Astrocyte (in vitro differentiated cells and primary cell): ENCODE data around the gene SOAT2. TPM values are rescaled to one million over a fixed set of nuclear protein-coding genes. Genes with fewer than 3 reads are reported as not detected.

Experiments used
- DNase-seq: peaks from one replicate; pipeline ENCODE4 v3.0.0-alpha.2; 2010; ENCODE audit warnings: low read depth
- FAIRE-seq: peaks from 2 replicates; lab custom pipeline; 2011; peaks lifted over from hg19 to GRCh38; lab: Jason Lieb, UNC
- H2AFZ ChIP-seq: 2 replicates; pipeline ENCODE4 v1.6.0; 2012; ENCODE audit warnings: low read depth, low read length, inconsistent platforms
- H3K27ac ChIP-seq: 2 replicates; pipeline ENCODE4 v1.5.1; 2011; ENCODE audit warnings: low read depth, low read length, inconsistent platforms
- H3K27me3 ChIP-seq: 2 replicates; pipeline ENCODE4 v1.6.0; 2011; ENCODE audit warnings: low read length, inconsistent platforms; ENCODE audit not compliant: insufficient read depth
- H3K36me3 ChIP-seq: 2 replicates; pipeline ENCODE4 v1.5.1; 2011; ENCODE audit warnings: low read length, inconsistent platforms; ENCODE audit not compliant: insufficient read depth
- H3K4me1 ChIP-seq: 2 replicates; pipeline ENCODE4 v1.5.1; 2011; ENCODE audit warnings: low read length, inconsistent platforms; ENCODE audit not compliant: insufficient read depth
- H3K4me2 ChIP-seq: 2 replicates; pipeline ENCODE4 v1.6.0; 2012; ENCODE audit warnings: low read length, inconsistent platforms
- H3K4me3 ChIP-seq: 2 replicates; pipeline ENCODE4 v1.5.1; 2011; ENCODE audit warnings: low read depth, mild to moderate bottlenecking, low read length, inconsistent platforms; ENCODE audit not compliant: insufficient read depth
- H3K79me2 ChIP-seq: 2 replicates; pipeline ENCODE4 v1.6.0; 2012; ENCODE audit warnings: mild to moderate bottlenecking, low read length, inconsistent platforms; ENCODE audit not compliant: insufficient read depth
- H3K9ac ChIP-seq: 2 replicates; pipeline ENCODE4 v1.6.0; 2012; ENCODE audit warnings: mild to moderate bottlenecking, low read length, inconsistent platforms
- H3K9me3 ChIP-seq: 2 replicates; pipeline ENCODE4 v1.5.1; 2012; ENCODE audit warnings: low read depth, mild to moderate bottlenecking, low read length, inconsistent platforms; ENCODE audit not compliant: insufficient read depth
- H4K20me1 ChIP-seq: 2 replicates; pipeline ENCODE4 v1.6.0; 2012; ENCODE audit warnings: low read length, inconsistent platforms; ENCODE audit not compliant: insufficient read depth
- H3K27ac Mint-ChIP-seq: one replicate; pipeline ENCODE4 v1.8.0; 2021; ENCODE audit warnings: mild to moderate bottlenecking, mixed read lengths; ENCODE audit not compliant: unreplicated experiment
- H3K27me3 Mint-ChIP-seq: one replicate; pipeline ENCODE4 v1.8.0; 2021; ENCODE audit warnings: low read depth, mixed read lengths; ENCODE audit not compliant: unreplicated experiment
- H3K36me3 Mint-ChIP-seq: one replicate; pipeline ENCODE4 v1.8.0; 2021; ENCODE audit warnings: low read depth, mixed read lengths; ENCODE audit not compliant: unreplicated experiment
- H3K4me1 Mint-ChIP-seq: one replicate; pipeline ENCODE4 v1.8.0; 2021; ENCODE audit warnings: low read depth, mixed read lengths; ENCODE audit not compliant: unreplicated experiment
- H3K4me3 Mint-ChIP-seq: one replicate; pipeline ENCODE4 v1.8.0; 2021; ENCODE audit warnings: mild to moderate bottlenecking, moderate library complexity, mixed read lengths; ENCODE audit not compliant: unreplicated experiment
- H3K9me3 Mint-ChIP-seq: one replicate; pipeline ENCODE4 v1.8.0; 2021; ENCODE audit warnings: mild to moderate bottlenecking, mixed read lengths; ENCODE audit not compliant: unreplicated experiment
- EZH2 ChIP-seq: IDR thresholded peaks from 2 replicates; pipeline ENCODE4 v1.6.1; 2012; ENCODE audit warnings: mild to moderate bottlenecking, low read length, inconsistent platforms; ENCODE audit not compliant: insufficient read depth
- total RNA-seq: library from RNA; stranded (reverse); gene quantifications from 2 replicates; pipeline ENCODE4 v1.2.1, GENCODE V29; 2021
- TF ChIP-seq, protein P1 (sequence below): IDR thresholded peaks from 2 replicates; pipeline ENCODE4 v1.5.1; 2011; ENCODE audit warnings: low read depth, mild to moderate bottlenecking, inconsistent platforms, low read length, moderate library complexity; ENCODE audit not compliant: insufficient read depth

SOAT2 gene
- total RNA-seq, 1 donor from 2014 or later, result not detected

DNA sequence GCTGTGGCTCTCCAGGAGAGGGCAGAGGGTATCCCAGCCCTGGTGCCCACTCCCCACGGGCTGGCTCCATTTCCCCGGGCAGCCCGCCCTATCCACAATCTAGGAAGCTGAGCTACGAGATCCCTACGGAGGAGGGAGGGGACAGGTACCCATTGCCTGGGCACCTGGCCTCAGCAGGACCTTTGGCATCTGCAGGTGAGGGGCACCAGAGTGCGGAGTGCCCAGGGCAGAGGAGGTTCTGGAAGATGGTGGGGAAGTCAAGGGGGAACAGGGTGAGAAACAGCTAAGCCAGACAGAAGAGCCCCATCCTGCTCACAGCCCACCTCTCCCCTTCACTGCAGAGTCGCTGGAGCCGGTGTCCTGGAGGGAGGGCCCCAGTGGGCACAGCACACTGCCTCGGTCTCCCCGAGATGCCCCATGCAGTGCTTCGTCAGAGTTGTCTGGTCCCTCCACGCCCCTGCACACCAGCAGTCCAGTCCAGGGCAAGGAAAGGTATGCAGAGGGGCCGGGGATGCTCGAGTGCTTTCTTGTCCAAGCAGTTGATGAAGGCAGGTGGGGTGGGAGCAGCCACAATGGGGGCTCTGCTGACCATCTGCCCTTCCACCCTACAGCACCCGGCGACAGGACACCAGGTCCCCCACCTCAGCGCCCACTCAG is 43.1 kb upstream of the SOAT2 start:
- peaks cover 12% of the 10 kb centered on the region for H3K4me1 ChIP-seq
- H3K9me3 Mint-ChIP-seq, result peaks cover 2% of the 10 kb centered on the region
- H3K4me1 Mint-ChIP-seq, result peaks cover 12% of the 10 kb centered on the region
- TF ChIP-seq, protein P1, sequence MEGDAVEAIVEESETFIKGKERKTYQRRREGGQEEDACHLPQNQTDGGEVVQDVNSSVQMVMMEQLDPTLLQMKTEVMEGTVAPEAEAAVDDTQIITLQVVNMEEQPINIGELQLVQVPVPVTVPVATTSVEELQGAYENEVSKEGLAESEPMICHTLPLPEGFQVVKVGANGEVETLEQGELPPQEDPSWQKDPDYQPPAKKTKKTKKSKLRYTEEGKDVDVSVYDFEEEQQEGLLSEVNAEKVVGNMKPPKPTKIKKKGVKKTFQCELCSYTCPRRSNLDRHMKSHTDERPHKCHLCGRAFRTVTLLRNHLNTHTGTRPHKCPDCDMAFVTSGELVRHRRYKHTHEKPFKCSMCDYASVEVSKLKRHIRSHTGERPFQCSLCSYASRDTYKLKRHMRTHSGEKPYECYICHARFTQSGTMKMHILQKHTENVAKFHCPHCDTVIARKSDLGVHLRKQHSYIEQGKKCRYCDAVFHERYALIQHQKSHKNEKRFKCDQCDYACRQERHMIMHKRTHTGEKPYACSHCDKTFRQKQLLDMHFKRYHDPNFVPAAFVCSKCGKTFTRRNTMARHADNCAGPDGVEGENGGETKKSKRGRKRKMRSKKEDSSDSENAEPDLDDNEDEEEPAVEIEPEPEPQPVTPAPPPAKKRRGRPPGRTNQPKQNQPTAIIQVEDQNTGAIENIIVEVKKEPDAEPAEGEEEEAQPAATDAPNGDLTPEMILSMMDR, result no peak
- no peak for TF ChIP-seq EZH2
- no peak overlapping the region for H3K4me2 ChIP-seq
- H2AFZ ChIP-seq, result no peak overlapping the region
- peaks cover 1% of the 10 kb centered on the region for H3K27me3 Mint-ChIP-seq
- H3K27ac ChIP-seq, result no peak overlapping the region
- peaks cover 14% of the 10 kb centered on the region for H4K20me1 ChIP-seq
- H3K4me3 ChIP-seq, result no peak overlapping the region
- FAIRE-seq (no peak), DNase-seq (no peak)
- H3K9me3 ChIP-seq, result no peaks in the 10 kb centered on the region
- H3K27me3 ChIP-seq, result no peaks in the 10 kb centered on the region
- no peaks in the 10 kb centered on the region for H3K79me2 ChIP-seq
- no peak overlapping the region for H3K27ac Mint-ChIP-seq
- H3K36me3 Mint-ChIP-seq, result peaks cover 28% of the 10 kb centered on the region
- no peak overlapping the region for H3K4me3 Mint-ChIP-seq
- H3K36me3 ChIP-seq, result peaks cover 4% of the 10 kb centered on the region
- H3K9ac ChIP-seq, result no peak overlapping the region

DNA sequence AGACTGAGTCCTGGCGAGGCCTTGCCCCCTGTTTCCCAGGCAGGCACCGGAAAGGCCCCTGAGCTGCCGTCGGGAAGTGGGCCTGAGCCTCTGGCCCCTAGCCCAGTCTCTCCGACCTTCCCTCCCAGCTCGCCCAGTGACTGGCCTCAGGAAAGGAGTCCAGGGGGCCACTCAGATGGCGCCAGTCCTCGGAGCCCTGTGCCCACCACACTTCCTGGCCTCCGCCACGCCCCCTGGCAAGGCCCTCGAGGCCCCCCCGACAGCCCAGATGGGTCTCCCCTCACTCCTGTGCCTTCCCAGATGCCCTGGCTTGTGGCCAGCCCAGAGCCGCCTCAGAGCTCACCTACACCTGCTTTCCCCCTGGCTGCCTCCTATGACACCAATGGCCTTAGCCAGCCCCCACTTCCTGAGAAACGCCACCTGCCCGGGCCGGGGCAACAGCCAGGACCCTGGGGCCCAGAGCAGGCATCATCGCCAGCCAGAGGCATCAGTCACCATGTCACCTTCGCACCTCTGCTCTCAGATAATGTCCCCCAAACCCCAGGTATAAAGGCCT is 42.5 kb upstream of the SOAT2 start:
- Histone ChIP-seq H2AFZ (no peak overlapping the region), H3K4me3 (no peak overlapping the region), H3K36me3 (peaks cover 4% of the 10 kb centered on the region), H4K20me1 (peaks cover 17% of the 10 kb centered on the region), H3K27me3 (no peaks in the 10 kb centered on the region), H3K79me2 (no peaks in the 10 kb centered on the region), H3K4me2 (no peak overlapping the region), H3K27ac (no peak overlapping the region), H3K9ac (no peak overlapping the region), H3K9me3 (no peaks in the 10 kb centered on the region), H3K4me1 (peaks cover 12% of the 10 kb centered on the region)
- DNase-seq (no peak), FAIRE-seq (no peak)
- H3K36me3 Mint-ChIP-seq, result peaks cover 26% of the 10 kb centered on the region
- no peak for TF ChIP-seq EZH2
- TF ChIP-seq, protein P1, result no peak
- peaks cover 2% of the 10 kb centered on the region for H3K9me3 Mint-ChIP-seq
- H3K27me3 Mint-ChIP-seq, result peaks cover 1% of the 10 kb centered on the region
- H3K4me1 Mint-ChIP-seq, result peaks cover 11% of the 10 kb centered on the region
- no peak overlapping the region for H3K4me3 Mint-ChIP-seq
- H3K27ac Mint-ChIP-seq, result no peak overlapping the region

DNA sequence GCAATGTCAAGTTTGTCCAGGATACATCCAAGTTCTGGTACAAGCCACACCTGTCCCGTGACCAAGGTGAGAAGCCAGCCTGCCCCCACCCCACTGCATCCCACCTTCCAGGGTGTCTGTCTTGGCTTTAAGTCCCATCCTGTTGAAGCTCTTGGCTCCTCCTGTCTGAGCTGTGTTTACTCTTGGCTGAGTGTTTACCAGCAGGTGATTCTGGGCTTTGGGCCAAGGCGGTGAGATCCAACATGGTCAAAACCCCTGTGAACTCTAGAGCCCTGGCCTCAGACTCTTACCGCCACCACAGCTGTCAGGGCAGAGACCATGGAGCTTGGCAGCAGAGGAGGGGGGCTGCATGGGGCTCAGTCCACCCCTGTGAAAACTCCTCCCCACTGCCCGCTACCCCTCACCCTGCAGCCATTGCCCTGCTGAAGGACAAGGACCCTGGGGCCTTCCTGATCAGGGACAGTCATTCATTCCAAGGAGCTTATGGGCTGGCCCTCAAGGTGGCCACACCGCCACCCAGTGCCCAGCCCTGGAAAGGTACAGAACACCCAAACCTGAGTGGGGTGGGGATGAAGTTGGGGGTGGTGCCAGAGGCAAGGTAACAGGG is 41.8 kb upstream of the SOAT2 start:
- Histone ChIP-seq H3K27me3 (no peaks in the 10 kb centered on the region), H3K4me1 (peaks cover 17% of the 10 kb centered on the region), H3K36me3 (peaks cover 2% of the 10 kb centered on the region), H3K79me2 (no peaks in the 10 kb centered on the region), H3K9me3 (no peaks in the 10 kb centered on the region), H3K27ac (no peak overlapping the region), H2AFZ (no peak overlapping the region), H3K4me2 (no peak overlapping the region), H3K4me3 (no peak overlapping the region), H4K20me1 (peaks cover 17% of the 10 kb centered on the region), H3K9ac (no peak overlapping the region)
- Mint-ChIP-seq H3K9me3 (peaks cover under 1% of the 10 kb centered on the region), H3K27me3 (peaks cover 1% of the 10 kb centered on the region), H3K4me3 (no peak overlapping the region), H3K4me1 (peaks cover 10% of the 10 kb centered on the region), H3K36me3 (peaks cover 26% of the 10 kb centered on the region), H3K27ac (peak overlapping the region; percentile 53)
- FAIRE-seq, result no peak
- TF ChIP-seq, protein P1, result no peak
- TF ChIP-seq EZH2, result no peak
- no peak for DNase-seq
